ENCODE measurements around the gene VPS35.

VPS35 gene

DNA sequence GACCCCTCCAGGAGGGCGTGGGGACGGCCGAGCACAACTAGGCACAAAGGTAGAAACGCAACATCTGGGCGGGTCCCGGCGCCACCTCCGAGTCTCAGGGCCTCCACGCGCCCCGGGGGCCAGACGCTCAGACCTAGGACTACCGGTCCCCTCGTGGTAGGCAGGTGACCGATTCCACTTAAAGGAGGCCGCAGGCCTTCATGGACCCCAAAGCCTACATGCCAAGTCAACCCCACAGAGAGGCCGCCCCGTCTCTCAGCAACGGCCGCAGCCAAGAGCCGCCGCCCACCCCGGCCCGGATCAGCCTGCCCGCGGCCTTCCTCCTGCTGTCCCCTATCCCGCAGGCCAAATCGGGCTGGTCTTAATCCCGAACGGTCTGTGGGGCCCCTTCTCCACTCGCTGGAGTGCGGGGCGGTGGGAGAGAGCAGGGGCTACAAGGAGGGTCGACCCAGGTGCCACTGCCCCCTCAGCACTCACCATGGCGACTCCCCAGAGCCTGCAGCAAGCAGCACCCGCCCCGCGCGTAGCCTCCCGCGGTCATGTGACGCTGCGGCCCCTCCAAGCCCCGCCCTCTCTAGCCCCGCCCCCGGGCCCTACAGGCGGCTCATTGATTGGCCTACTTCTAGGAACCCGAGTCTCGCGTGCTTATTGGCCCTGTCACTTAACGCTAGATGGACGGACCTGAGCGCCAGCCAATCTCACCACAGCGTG, at the start of gene VPS35:
Gene VPS35, minus strand, starts transcription at position 525 of the 711 bp plus-strand sequence. Its CDS starts 45 bp downstream, at position 480.
- DNase-seq (ENCODE audit: low spot score), result peak; percentile 99

DNA sequence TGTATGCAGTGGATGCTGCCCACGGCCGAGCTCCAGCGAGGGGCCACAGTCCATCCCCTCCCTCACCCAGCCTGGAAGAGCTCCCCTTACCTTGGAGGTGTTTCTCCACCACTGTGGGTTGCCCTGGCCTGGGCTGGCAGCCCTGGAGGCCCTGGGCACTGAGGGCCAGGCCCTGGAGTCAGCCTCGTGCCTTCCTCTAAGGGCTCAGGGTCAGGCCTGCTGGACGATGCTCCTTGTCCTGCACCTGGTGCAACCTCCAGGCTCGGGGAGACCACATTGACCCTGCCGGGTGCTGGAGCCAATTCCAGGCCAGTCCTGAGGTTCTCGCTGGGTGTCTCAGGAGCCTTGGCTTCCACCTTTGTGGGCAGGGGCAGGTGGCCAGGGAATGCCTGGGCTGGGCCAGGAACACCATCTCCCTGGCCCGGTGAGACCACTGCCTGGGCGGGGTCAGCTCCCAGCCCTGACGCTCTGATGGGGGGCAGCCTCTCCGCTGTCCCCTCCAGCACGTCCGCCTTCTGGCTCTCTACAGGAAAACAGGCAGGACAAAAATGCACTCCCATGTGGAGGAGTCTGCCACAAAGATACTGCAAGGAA, 48.7 kb upstream of the VPS35 start:
- DNase-seq (ENCODE audit: low spot score), result no peak

DNA sequence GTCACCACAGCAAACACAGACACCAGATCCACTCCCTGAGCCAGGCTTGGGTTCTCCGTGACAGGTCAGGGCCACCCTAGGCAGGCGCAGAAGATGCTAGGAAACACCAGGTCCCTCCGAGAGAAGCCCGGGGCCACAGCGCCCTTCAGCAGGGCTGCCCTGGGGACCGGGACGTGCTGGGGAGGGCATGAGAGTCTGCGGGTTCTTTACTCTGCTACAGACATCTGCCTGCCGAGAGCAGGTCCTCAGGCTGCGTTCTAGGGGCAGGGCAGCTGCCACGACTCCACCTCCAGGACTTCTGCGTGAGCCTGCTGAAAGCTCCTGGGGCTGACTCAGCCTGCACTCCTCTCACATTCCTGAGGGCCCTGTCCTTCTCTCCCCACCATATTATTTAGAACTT, 47.7 kb upstream of the VPS35 start:
- no peak for DNase-seq (ENCODE audit: low spot score)

DNA sequence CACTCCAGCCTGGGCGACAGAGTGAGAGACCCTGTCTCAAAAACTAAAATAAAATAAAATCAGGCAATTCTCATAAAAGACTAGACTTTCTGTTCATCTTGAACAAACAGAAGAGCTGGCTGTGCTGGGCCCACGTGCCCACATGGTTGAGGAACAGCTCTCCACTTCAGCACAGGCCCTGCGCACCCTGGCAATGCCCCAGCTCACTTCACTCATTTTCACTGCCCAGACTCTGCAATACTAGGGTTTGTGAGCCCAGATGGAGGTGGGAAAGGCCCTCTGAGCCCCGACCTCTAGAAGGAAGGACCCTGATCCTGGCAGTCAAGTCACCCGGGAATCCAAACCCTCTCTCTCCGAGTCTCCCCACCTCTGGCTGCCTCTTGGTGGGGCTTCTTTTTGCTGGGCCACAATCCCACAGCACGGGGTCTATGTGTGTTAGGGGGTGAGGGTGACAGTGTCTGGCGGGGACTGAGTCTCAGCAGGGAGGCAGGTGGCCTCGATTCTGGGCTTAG, 44.4 kb upstream of the VPS35 start:
- no peak for DNase-seq (ENCODE audit: low spot score)

DNA sequence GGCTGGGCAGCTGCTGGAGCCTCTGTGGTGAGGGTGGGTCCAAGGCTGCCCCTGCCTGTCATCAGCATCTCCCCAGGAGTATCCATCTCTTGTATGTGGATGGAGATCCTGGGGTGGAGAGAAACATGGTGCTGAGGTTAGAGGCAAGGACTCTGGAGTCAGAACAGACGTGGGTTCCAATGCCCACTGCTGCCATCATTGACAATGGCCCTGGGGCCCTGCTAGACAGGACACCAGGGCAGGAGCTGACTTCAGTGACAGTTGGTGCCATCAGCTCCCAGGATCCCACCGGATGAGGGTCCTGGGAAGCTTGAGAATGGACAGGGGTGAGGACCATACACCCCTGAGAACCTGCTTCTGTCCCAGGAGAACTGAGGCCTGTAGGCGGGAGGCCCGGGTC, 43.6 kb upstream of the VPS35 start:
- no peak for DNase-seq (ENCODE audit: low spot score)

DNA sequence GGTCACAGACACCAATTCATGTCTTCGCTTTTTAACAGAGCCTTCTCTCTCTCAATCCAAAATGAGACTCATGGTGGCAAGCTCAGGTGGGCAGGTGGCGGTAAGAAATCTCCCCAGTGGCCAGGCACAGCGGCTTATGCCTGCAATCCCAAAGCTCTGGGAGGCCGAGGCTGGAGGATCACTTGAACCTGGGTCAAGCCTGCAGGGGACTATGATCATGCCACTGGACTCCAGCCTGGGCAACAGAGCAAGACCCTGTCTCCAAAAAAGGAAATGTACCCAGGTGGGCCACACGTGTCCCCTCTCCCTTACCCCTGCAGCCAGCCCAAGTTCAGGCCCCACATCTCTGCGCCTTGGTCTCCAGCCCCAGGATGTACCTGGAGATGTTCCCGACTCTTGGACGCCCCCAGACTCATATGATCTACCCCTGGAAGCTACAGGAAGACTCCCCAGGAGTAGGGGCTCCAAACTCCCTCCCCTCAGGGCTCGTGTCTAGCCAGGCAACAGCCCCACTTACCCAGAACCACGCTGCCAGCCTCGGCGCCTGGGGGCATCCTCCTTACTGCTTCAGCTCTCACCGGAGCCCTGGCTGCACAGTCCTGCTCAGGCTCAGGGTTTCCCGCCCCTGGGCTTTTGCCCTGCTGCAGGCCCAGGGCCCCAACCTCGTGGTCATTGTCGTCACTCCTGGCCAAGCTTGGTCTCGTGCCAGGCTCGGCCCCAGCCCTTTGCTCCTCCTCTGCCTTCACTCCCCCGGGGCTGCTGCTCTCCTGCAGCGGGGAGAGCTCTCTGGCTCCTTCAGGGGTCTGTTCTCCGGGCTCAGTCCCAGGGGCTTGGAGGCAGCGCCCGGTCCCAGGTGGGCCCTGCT, 42.9 kb upstream of the VPS35 start:
- DNase-seq (ENCODE audit: low spot score), result no peak

DNA sequence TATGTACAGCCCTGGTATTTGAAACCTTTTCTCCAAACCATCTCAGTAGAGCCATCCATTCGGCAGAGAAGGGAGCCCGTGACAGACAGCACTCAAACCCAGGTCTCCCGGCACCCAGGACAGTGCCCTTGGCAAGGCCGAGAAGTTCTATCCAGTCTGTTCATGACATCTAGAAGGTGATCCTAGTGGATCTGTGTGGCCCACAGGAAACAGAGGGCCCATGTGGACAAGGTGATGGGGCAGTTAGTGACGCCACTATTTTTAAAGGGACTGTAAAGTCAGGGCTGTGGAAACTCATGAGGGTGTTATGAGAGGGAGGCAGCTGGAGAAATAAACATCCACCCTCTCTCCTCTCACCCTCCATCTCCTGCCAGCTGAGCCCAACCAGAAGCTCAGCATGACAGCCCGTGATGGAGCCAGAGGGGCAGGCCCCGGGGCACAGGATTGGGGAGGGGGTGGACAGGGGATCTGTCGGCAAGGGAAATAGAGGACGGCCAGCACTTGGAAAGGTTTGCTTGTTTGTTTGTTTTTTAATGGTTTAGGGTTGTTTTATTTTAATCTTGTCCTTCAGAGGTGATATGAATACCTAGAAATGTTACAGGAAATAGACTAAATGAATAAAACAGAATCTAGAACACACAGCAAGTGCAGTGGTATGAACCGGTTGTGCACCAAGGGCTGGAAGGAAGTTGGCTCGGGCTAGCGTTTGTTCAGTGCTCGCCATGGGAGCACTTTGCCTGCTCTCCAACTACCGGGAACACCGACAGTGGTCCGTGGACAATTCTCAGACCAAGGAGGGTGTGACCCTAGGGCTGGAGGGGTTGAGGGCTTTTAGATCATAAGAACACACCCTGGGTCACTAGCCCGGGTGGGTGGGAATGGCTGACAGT, 42.1 kb upstream of the VPS35 start:
- DNase-seq (ENCODE audit: low spot score), result no peak

DNA sequence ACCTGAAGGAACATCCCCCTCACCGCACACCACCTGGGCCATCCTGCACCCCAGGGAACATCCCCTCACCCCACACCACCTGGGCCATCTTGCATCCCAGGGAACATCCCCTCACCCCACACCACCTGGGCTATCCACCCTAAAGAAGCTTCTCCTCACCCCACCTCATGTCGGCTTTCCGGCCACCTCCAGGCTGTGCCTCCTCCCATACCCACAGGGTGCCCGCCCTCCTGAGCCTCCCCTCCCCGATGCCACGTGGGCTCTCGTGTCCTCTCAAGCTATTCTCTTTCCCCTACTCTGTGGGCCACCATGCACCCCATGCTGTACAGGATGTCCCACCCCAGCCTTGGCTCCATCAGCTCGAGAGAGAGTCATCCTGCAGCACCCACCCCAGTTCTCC, 41.1 kb upstream of the VPS35 start:
- no peak for DNase-seq (ENCODE audit: low spot score)

DNA sequence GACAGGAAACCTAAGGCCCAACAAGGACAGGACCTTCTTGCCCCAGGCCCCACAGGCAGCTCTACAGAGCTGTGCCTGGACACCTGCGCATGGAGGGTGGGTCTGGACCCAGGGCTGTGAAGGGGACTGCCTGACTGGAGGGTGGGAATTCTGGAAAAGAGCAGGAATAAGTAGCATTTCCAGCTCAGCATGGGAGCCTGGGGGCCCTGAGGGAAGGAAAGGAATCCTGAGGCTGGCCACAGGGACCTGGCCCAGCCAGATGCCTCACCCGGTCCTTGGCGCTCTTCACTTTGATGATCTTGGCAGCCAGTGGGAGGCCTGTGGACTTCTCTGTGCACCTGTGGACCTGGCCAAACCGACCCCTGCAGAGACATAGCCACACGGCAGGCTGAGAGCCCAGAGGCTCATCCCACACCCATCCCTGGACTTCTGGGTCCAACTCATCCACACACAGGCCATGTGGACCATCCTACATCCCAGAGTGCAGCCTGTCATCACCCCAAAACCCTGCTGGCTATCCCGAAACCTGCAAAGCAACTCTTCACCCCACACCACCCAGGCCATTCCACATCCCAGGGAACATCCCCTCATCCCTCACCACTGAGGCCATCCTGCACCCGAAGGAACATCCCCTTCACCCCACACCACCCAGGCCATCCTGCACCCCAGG, 40.5 kb upstream of the VPS35 start:
- no peak for DNase-seq (ENCODE audit: low spot score)

DNA sequence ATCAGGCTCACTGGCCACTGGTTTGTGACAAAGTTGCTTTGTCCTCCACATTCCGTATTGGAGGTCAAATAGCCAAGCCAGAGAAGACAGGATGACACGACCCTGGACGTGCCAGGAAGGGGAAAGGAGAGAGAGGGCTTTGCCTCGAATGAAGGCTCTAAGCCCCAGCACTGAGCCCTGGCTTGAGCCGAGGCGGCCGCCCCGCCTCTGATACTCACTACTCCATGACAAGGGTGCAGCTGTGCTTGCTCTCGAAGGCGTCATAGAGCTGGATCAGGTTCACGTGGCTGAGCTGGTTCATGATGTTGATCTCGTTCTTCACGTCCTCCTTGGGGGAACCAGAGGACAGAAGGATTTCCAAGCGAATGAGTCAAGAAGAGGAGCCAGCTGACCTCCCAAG, 39.8 kb upstream of the VPS35 start:
- no peak for DNase-seq (ENCODE audit: low spot score)

DNA sequence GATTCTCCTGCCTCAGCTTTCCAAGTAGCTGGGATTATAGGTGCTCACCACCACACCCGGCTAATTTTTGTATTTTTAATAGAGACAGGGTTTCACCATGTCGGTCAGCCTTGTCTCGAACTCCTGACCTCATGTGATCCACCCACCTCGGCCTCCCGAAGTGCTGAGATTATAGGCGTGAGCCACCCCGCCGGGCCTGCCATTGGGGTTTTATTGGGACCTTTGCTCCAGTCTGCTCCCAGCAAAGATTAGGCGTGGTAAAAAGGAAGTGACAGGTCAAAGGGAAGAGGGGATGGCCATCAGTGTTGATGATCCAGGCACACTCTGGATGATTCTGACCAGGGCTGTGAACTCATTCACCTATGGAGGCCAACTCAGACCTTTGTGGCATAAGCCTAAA, 38.7 kb upstream of the VPS35 start:
- DNase-seq (ENCODE audit: low spot score), result no peak

DNA sequence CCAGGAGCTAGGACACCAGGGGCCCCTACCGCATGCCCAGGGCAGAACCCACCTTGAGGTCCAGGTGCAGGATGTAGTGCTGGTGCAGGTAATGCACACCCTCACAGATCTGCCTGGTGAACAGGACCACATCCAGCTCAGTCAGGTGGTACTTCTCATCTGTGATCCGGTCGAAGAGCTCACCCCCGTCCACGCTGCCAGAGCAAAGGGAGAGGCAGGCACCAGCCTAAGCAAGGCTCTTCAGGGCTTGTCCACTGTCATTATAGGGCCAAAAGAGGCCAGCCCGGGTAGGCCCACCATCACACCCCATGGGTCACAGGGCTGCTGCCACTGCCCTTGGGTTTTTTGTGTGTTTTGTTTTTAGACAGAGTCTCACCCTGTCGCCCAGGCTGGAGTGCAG, 38.2 kb upstream of the VPS35 start:
- no peak for DNase-seq (ENCODE audit: low spot score)

DNA sequence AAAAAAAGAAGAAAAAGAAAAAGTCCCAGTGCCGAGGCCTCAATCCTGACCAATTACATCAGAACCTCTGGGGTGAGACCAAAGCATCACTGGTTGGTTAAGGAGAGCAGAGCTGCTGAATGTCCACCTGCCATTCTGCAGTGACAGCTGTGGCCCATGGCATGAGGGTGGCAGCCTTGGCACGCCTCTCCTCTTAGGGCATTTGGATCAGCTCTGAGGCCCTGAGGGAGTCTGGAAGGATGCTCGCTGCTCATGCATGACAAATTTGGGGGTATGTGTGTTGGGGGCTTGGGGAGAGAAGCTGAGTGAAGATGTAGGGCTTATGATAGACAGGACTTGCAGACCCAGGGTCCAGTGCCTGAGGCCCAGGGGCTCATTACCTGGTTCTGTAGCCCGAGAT, 32.9 kb upstream of the VPS35 start:
- no peak for DNase-seq (ENCODE audit: low spot score)

DNA sequence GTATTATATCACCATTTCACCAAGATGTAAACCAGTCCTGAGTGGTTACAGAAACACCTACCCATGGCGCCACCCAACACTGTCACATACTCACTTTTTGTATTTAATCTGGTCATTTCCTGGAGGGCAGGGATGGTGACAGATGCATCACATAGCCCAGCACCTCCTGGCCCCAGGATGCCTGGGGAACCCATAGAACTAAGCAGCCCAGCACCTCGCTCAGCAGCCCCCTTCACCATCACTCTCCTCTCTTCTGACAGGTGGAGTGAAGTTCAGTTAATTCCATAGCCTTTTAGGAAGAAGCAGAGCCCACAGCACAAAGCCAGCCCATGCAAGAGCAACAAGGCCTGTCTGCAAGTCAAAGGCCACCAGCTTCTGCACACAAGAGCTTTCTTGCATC, 31.6 kb upstream of the VPS35 start:
- no peak for DNase-seq (ENCODE audit: low spot score)

DNA sequence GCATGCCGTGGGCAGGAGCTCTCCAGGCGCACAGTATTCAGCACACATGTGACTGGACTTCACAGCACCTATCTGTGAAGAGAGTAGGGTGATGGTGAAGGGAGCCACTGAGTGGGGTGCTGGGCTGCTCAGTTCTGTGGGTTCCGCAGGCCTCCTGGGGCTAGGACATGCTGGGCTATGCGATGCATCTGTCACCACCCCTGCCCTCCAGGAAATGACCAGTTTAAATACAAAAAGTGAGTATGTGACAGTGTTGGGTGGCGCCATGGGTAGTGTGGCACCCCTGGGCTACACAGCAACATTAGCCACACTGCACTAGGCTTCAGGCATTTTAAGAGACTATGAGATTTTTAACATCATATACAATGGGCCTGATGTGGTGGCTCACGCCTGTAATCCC, 30.6 kb upstream of the VPS35 start:
- no peak for DNase-seq (ENCODE audit: low spot score)

DNA sequence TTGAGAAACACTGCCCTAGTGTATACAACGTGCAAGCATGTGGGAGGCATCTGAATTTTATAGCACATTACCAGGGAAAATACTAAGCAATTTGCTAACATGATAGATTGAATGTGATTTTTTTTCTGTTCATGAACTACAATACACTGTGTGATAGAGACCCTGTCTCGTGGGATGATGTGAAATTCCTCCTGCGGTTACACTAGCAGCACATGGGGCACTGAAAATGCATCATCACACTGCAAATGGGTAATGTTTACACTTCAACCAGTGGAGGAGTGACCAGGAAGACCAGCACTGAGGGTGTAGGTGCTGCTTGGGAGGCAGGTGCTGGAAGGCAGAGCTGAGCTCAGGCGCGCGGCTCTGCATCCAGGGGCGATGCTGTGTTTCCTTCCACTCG, 29.2 kb upstream of the VPS35 start:
- no peak for DNase-seq (ENCODE audit: low spot score)

DNA sequence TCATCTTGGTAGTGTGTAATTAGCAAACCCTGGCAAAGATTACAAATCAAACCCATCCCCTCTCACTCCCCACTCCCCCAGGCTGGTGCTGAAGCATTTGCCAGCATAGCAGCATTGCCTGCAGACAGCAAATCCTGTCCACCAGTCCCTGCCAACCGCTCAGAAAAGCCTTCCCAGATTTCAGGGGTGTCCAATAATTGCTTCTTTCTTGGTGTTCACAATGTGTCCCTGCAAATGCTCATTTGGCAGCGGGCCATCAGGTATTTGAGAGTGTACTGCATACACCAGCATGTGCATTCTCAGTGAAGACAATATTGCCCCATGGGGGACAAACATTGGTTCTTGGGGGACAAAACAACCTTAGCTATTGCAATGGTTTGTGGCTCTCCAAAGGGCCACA, 28.7 kb upstream of the VPS35 start:
- no peak for DNase-seq (ENCODE audit: low spot score)

DNA sequence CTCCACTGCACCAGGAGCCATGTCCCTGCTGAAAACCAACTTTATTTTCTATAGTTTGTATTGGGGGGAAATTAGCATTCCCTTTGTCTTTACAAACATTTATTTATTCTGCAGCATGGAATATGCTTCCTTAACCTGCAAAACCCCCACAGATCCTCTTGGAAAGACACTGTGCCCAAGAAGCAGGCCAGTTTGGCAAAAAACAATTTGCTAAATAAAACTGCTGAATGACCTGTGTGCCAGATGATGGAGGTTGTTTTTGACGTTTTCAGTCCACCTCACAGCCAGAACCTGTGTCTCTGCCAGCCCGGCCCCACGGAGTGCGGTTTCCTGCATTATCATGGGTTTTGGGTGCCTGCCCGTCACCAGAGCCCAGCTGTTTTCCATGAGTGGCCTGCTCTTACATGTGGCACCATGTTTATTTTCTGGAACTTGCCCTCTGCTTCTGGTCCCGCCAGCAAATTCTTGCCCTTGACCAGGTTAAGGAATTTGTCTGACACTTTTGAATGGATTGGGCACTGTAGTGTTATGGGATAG, 26.9 kb upstream of the VPS35 start:
- DNase-seq (ENCODE audit: low spot score), result no peak

DNA sequence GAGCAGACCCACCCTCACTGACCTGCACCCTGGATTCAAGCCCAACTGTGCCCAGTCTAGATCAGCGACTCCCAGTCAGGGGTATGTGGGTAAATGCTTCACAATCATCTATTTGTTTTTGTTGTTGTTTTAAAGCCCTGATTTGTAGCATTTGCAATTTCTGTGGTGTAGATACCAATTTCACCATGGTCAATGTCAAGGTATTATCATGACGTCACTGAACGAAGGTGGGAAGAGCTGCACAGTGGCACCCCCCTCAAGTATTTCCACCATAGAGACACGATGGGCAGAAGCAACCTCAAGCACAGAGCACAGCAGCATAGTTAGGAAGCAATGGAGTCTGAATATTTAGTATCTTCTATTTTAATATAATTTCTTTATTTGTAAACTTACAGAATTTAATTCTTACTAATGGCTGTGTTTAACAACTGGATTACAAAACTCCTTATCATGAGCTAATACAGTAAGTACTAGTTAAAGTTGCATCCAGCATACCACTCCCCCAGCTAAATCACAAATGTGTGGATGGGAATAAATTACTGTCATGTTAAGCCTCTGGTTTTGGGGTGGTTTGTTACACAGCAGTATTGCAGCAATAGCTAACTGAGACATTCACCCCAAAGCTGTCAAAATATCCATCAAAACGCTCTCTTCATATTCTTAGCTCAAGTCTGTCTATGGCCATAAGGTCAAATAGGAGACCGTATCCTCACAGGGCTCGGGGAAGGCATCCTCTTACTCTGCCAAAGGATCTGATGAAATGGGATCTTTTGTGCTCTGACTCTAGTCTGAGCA, 26.0 kb upstream of the VPS35 start:
- no peak for DNase-seq (ENCODE audit: low spot score)

DNA sequence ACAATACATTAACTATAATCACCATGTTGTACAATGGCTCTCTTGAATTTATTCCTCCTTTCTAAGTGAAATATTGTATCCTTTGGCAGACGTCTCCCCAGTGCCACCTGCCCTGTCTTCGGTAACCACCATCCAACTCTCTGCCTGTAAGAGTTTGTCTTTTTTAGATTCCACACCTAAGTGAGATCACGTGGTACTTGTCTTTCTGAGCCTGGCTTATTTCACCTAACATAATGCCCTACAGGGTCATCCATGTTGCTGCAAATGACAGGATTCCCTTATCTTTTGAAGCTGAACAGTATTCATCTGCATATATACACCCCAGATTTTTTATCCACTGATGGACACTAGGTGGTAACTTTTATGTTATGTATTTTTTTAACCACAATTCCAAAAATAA, 24.7 kb upstream of the VPS35 start:
- DNase-seq (ENCODE audit: low spot score), result no peak
